Nephron progenitor cell (in vitro differentiated cells): ENCODE data around the gene PTGIS.
A peak's percentile ranks its signal among the peaks of the same experiment; 100 is the strongest.

Source experiments
- DNase-seq: peaks from one replicate; pipeline ENCODE4 v3.0.0; 2021
- H3K27ac Mint-ChIP-seq: 2 replicates; pipeline ENCODE4 v1.8.0; 2021; ENCODE audit warnings: mild to moderate bottlenecking, moderate library complexity, mixed read lengths
- H3K27me3 Mint-ChIP-seq: 2 replicates; pipeline ENCODE4 v1.8.0; 2021; ENCODE audit warnings: mild to moderate bottlenecking, low read depth, mixed read lengths; ENCODE audit not compliant: poor library complexity
- H3K36me3 Mint-ChIP-seq: 2 replicates; pipeline ENCODE4 v1.8.0; 2021; ENCODE audit warnings: low read depth, mixed read lengths
- H3K4me1 Mint-ChIP-seq: 2 replicates; pipeline ENCODE4 v1.8.0; 2021; ENCODE audit warnings: mixed read lengths
- H3K4me3 Mint-ChIP-seq: 2 replicates; pipeline ENCODE4 v1.8.0; 2021; ENCODE audit warnings: mild to moderate bottlenecking, moderate library complexity, mixed read lengths
- H3K9me3 Mint-ChIP-seq: 2 replicates; pipeline ENCODE4 v1.8.0; 2021; ENCODE audit warnings: mild to moderate bottlenecking, moderate library complexity, mixed read lengths
- CTCF ChIP-seq: fragments of 200-600 bp; sonication (generic); IDR thresholded peaks from 2 replicates; pipeline ENCODE4 v1.5.0; 2021; ENCODE audit warnings: antibody characterized with exemption

The PTGIS gene

GRCh38 chr20:49539481-49540231 lies 28.3 kb downstream of the PTGIS start:
- Mint-ChIP-seq H3K9me3 (peaks cover 19% of the 10 kb centered on the region), H3K36me3 (peaks cover 69% of the 10 kb centered on the region), H3K4me3 (no peak overlapping the region), H3K27ac (no peak overlapping the region), H3K27me3 (peaks cover 8% of the 10 kb centered on the region), H3K4me1 (peaks cover 19% of the 10 kb centered on the region)
- TF ChIP-seq CTCF, result no peak
- DNase-seq, result no peak

GRCh38 chr20:49538950-49539349 lies 29.0 kb downstream of the PTGIS start:
- no peak overlapping the region for H3K27ac Mint-ChIP-seq
- H3K4me3 Mint-ChIP-seq, result no peak overlapping the region
- H3K4me1 Mint-ChIP-seq, result peaks cover 15% of the 10 kb centered on the region
- H3K9me3 Mint-ChIP-seq, result peaks cover 19% of the 10 kb centered on the region
- DNase-seq, result no peak
- no peak for TF ChIP-seq CTCF
- peaks cover 8% of the 10 kb centered on the region for H3K27me3 Mint-ChIP-seq
- H3K36me3 Mint-ChIP-seq, result peaks cover 62% of the 10 kb centered on the region

- H3K27ac Mint-ChIP-seq, result no peak overlapping the region
- H3K4me1 Mint-ChIP-seq, result no peaks in the 10 kb centered on the region
- H3K36me3 Mint-ChIP-seq, result peaks cover 48% of the 10 kb centered on the region
- peak; percentile 74 for DNase-seq
- no peak overlapping the region for H3K4me3 Mint-ChIP-seq
- H3K27me3 Mint-ChIP-seq, result peaks cover 6% of the 10 kb centered on the region
- peak; percentile 83 for TF ChIP-seq CTCF
- H3K9me3 Mint-ChIP-seq, result peaks cover 8% of the 10 kb centered on the region
Measured at GRCh38 chr20:49534255-49534712, 33.7 kb downstream of the PTGIS start.

GRCh38 chr20:49532285-49532946 lies 35.5 kb downstream of the PTGIS start:
- Mint-ChIP-seq H3K4me3 (no peak overlapping the region), H3K27me3 (peaks cover 7% of the 10 kb centered on the region), H3K36me3 (peaks cover 32% of the 10 kb centered on the region), H3K9me3 (no peaks in the 10 kb centered on the region), H3K4me1 (no peaks in the 10 kb centered on the region), H3K27ac (no peak overlapping the region)
- no peak for DNase-seq
- TF ChIP-seq CTCF, result no peak

GRCh38 chr20:49529470-49529869 lies 38.5 kb downstream of the PTGIS start:
- no peak for DNase-seq
- Mint-ChIP-seq H3K4me1 (no peaks in the 10 kb centered on the region), H3K36me3 (peaks cover 35% of the 10 kb centered on the region), H3K4me3 (no peak overlapping the region), H3K27ac (no peak overlapping the region), H3K9me3 (peaks cover 5% of the 10 kb centered on the region), H3K27me3 (peaks cover 6% of the 10 kb centered on the region)
- no peak for TF ChIP-seq CTCF
